Activated CD4-positive, alpha-beta T cell treated with anti-CD3 and anti-CD28 coated beads, Interleukin-2, amount 10 ng/mL, durations not matched to agents 24 days and 14 days (primary cell): ENCODE data around the gene CALY. TPM values are rescaled to one million over a fixed set of nuclear protein-coding genes. Genes with fewer than 3 reads are reported as not detected.
"Not testable (repeated sequence)": the region's sequence is repeated elsewhere in the genome, so short reads cannot be mapped to it uniquely, and the experiment has no call there.

Experiments
- DNase-seq: peaks from one replicate; pipeline ENCODE4 v3.0.0; 2022
- H3K27ac Mint-ChIP-seq: one replicate; pipeline ENCODE4 v1.8.0; 2022; ENCODE audit warnings: mild to moderate bottlenecking, mixed read lengths
- H3K27me3 Mint-ChIP-seq: one replicate; pipeline ENCODE4 v1.8.0; 2022; ENCODE audit warnings: mixed read lengths
- H3K36me3 Mint-ChIP-seq: one replicate; pipeline ENCODE4 v1.8.0; 2022; ENCODE audit warnings: low read depth, mild to moderate bottlenecking, mixed read lengths
- H3K4me1 Mint-ChIP-seq: one replicate; pipeline ENCODE4 v1.8.0; 2021; ENCODE audit warnings: mixed read lengths
- H3K4me3 Mint-ChIP-seq: one replicate; pipeline ENCODE4 v1.8.0; 2022; ENCODE audit warnings: mild to moderate bottlenecking, moderate library complexity, mixed read lengths
- H3K9me3 Mint-ChIP-seq: one replicate; pipeline ENCODE4 v1.8.0; 2021; ENCODE audit warnings: mixed read lengths
- intact Hi-C: fragments of 100-400 bp; cut with micrococcal nuclease; formaldehyde crosslinking; loops from one replicate; pipeline ENCODE4 v1.15.1; 2023
- total RNA-seq: library from RNA; stranded (reverse); gene quantifications from 2 replicates; pipeline ENCODE4 v1.2.3, GENCODE V29; 2022

CALY gene, protein sequence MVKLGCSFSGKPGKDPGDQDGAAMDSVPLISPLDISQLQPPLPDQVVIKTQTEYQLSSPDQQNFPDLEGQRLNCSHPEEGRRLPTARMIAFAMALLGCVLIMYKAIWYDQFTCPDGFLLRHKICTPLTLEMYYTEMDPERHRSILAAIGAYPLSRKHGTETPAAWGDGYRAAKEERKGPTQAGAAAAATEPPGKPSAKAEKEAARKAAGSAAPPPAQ
- not detected in 2 replicates for total RNA-seq

DNA sequence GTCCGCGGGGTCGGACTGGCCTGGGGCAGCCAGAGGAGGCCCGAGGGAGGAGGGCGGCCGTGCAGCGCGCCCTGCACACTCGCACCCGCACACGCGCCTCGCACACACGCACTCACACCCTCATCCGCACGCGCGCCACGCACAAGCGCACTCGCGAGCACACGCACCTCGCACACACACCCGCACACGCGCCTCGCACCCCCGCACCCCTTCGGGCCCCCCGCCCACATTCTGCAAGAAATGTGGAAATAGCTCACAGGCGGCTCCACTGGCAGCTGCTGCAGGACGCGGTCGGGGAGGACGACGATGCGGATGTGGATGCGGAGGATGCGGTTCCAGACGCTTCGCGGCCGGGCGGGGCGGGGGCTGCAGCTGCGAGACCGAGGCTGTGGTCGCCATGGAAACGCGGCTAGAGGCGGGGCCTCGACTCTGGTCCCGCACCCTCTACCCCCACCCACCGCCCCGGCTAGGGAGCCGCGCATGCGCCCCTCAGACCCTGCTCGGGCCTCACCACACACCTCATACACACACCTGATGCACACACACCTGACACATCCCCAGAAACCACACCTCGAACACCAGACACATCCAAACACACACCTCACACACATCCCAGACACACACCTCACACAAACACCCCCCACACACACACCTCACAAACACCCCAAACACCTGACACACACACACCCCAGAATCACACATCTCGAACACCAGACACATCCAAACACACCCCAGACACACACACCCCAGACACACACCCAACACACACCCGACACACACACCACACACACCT, at the start of gene CALY:
CALY (minus strand) TSS at position 320 of the 793 bp plus-strand sequence. CDS start 7,907 bp downstream, outside the sequence.
- Mint-ChIP-seq H3K4me1 (peaks cover 5% of the 10 kb centered on the region), H3K4me3 (peak within 1 kb of the TSS; percentile 63), H3K9me3 (no peaks in the 10 kb centered on the region), H3K27ac (no peak within 1 kb of the TSS), H3K36me3 (no peaks in the 10 kb centered on the region), H3K27me3 (peaks cover 28% of the 10 kb centered on the region)
- peak; percentile 94 for DNase-seq
- intact Hi-C loops: no loop called here

DNA sequence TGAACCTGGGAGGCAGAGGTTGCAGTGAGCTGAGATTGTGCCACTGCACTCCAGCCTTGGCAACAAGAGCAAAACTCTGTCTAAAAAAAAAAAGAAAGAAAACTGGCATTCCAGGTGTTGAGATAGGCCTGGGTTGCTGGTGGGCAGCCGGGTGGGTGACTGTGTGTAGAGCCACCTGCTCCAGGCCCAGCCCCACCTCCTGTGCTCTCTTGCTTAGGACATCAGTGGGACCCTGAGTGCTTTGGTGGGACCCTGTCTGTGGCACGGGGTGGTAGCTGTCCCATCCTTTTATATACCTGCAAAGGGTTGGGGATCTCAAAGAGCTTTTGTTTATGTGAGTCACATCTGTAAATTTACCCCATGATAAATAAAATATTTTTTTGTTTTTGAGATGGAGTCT, 48.5 kb upstream of the CALY start:
- intact Hi-C loops: no loop called here

DNA sequence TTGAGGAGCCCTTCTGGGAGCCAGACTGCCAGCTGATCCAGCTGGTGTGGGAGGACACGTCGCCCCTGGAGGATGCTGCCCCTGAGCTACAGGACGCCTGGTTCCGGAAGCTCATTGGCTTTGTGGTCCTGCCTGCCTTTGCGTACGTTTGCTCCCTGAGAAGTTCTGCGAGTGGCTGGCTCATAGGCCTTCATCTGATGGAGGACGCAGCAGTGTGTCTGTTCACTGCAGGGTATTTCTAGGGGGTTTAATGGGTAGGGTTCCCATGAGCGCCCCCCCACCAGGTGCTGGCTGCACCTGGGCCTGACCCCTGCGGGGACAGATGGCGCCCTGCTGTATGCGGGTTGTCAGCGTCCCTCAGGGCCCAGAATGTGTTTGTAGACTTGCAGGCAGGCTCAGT, 47.4 kb upstream of the CALY start:
- intact Hi-C loops: no loop called here
- Mint-ChIP-seq H3K4me3 (no peak overlapping the region), H3K4me1 (peaks cover 11% of the 10 kb centered on the region), H3K27me3 (no peaks in the 10 kb centered on the region), H3K9me3 (no peaks in the 10 kb centered on the region), H3K27ac (no peak overlapping the region), H3K36me3 (peaks cover 13% of the 10 kb centered on the region)
- DNase-seq: no peak

More for the DNA sequence above, 48.5 kb upstream of the CALY start:
- no peaks in the 10 kb centered on the region for H3K27me3 Mint-ChIP-seq
- DNase-seq: no peak
- no peaks in the 10 kb centered on the region for H3K9me3 Mint-ChIP-seq
- no peak overlapping the region for H3K27ac Mint-ChIP-seq
- no peak overlapping the region for H3K4me3 Mint-ChIP-seq
- H3K4me1 Mint-ChIP-seq: peaks cover 16% of the 10 kb centered on the region
- H3K36me3 Mint-ChIP-seq: peaks cover 13% of the 10 kb centered on the region

DNA sequence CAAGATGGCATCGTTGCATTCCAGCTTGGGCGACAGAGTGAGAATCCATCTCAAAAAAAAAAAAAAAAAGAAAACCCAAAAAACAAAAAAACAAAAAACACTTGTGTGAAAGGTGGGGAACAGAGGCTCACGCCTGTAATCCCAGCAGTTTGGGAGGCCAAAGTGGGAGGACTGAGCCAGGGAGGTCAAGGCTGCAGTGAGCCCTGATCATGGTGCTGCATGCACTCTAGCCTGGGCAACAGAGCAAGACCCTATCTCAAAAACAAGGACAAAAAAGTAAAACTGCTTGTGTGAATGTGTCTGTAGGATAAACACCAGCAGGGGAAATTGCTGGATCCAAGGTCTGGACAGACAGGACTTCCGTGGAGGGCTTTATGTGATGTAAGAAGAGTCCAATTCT, 46.9 kb upstream of the CALY start:
- Mint-ChIP-seq H3K4me3 (no peak overlapping the region), H3K9me3 (no peaks in the 10 kb centered on the region), H3K27ac (no peak overlapping the region), H3K27me3 (no peaks in the 10 kb centered on the region), H3K4me1 (peaks cover 6% of the 10 kb centered on the region), H3K36me3 (peaks cover 13% of the 10 kb centered on the region)
- no peak for DNase-seq
- intact Hi-C loops: no loop called here

DNA sequence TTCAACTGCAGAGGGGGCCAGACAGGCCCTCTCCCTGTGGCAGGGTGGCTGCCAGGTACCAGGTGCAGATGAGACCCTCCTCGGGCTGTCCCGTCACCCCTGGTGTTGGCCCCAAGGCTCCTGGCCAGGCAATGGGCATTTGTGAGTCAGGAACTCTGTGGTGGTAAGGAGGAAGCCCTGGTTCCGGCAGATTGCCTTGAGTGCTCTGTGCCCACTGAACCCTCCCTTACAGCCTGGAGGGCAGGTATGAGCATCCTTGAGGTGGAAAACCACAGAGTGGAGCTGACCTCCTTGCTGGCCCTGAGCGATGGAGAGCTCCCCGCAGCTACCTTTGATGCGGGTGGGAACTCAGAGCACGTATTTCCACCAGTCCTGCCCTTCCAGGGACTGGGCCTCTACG, 44.3 kb upstream of the CALY start:
- H3K4me1 Mint-ChIP-seq: peaks cover 2% of the 10 kb centered on the region
- intact Hi-C loops: no loop called here
- peaks cover 10% of the 10 kb centered on the region for H3K36me3 Mint-ChIP-seq
- peaks cover 3% of the 10 kb centered on the region for H3K27me3 Mint-ChIP-seq
- H3K27ac Mint-ChIP-seq: no peak overlapping the region
- DNase-seq: no peak
- H3K4me3 Mint-ChIP-seq: no peak overlapping the region
- H3K9me3 Mint-ChIP-seq: no peaks in the 10 kb centered on the region

DNA sequence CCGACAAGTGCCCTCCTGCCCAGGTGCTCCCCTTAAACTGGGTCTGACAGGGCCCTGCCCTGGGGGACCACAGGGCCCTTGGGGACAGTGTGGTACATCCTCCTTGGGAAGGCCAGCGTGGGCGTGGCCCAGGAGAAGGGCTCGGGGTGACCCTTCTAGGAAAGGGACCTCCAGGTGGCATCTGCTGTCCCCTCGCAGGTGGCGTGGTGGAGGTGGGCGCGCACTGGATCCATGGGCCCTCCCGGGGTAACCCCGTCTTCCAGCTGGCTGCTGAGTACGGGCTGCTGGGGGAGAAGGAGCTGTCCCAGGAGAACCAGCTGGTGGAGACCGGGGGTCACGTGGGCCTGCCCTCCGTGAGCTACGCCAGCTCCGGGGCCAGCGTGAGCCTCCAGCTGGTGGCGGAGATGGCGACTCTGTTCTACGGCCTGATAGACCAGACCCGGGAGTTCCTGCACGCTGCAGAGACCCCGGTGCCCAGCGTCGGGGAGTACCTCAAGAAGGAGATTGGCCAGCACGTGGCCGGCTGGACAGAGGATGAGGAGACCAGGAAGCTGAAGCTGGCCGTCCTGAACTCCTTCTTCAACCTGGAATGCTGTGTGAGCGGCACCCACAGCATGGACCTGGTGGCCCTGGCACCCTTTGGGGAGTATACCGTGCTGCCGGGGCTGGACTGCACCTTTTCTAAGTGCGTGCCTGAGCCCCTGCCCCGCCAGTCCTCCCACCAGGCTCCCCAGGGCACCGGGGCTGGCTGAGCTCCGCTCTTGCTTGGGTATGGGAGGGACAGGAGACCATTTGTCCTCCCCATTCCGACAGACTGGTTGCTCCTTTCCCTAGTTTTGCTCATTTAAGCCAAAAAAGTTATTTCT, 43.3 kb upstream of the CALY start:
- Mint-ChIP-seq H3K4me1 (peaks cover 2% of the 10 kb centered on the region), H3K27ac (no peak overlapping the region), H3K4me3 (peak overlapping the region; percentile 74), H3K9me3 (no peaks in the 10 kb centered on the region), H3K36me3 (peaks cover 10% of the 10 kb centered on the region), H3K27me3 (peaks cover 3% of the 10 kb centered on the region)
- peak; percentile 66 for DNase-seq
- intact Hi-C loops: loop anchor here (1.0 to 10.0 kb wide), 4 partner anchors 10 to 1195 kb away; partner anchors contain the start of gene DPYSL4

DNA sequence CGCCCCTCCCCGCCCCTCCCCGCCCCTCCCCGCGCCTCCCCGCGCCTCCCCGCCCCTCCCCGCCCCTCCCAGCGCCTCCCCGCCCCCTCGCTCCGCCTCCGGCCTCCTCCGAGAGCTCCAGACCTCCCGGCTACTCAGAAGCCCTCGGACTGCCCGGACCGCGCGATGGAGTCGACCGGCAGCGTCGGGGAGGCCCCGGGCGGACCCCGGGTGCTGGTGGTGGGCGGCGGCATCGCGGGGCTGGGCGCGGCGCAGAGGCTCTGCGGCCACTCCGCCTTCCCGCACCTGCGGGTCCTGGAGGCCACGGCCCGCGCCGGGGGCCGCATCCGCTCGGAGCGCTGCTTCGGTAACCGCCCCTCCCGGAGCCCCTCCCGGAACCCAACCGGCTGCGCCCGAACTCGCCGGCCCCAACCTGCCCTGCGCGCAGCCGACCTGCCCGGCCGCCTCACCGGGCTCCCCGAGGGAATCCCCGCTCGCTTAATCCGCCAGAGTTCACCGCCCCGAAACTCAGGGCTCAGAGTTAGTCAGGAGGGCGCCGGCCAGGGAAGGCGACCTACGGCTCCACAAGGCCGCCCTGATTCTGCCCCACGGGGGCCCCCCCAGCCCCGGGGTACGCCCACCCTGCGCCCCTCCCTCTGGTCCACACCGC, 42.6 kb upstream of the CALY start, which contains the start of gene PAOX:
PAOX (plus strand) TSS at position 111 of the 649 bp plus-strand sequence; CDS start at position 166, 55 bp downstream.
- Mint-ChIP-seq H3K27me3 (peaks cover 3% of the 10 kb centered on the region), H3K36me3 (peaks cover 7% of the 10 kb centered on the region), H3K4me1 (peaks cover 4% of the 10 kb centered on the region), H3K4me3 (peak within 1 kb of the TSS; percentile 80), H3K27ac (peak within 1 kb of the TSS; percentile 51), H3K9me3 (no peaks in the 10 kb centered on the region)
- DNase-seq: peak; percentile 90
- intact Hi-C loops: loop anchor here (1.0 to 10.0 kb wide), 4 partner anchors 11 to 1194 kb away; partner anchors contain the start of gene DPYSL4

DNA sequence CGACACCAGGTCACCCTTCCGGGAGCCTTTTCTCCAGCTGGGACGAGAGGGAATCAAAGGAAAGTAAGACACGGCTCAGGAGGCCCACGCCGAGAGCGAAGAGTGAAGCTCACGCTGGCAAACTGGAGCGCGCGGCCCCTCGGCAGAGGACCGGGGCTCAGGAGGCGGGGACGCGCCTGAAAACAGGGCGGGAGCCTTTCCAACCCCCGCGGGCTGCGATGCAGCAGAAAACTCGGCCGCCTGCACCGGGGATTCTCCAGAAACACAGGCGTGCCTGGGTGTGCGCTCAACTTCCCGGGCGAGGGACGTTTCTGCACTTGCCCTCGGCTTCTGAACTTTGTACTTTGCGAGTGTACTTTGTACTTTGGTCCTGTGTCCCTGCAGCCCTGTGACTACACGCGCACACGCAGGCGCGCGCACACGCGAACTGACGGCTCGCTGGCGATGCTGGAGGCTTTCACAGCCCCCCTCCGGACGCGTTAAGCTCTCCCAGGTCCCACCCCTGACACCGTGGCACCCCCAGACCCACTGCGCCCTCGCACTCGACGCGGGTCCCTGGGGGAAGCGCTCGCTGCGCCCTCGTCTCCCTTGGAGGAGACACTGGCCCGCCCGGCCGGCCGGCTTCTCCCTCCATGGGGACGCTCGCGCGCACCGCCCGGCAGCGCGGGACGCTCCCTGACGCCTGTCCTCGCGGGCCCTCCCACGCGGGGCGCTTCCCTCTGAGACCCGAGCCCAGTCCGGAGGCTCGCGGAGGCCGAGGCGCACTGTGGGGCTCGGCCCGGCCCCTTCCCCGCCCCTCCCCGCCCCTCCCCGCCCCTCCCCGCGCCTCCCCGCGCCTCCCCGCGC, 41.8 kb upstream of the CALY start:
- Mint-ChIP-seq H3K27ac (peak overlapping the region; percentile 51), H3K36me3 (peaks cover 4% of the 10 kb centered on the region), H3K27me3 (peaks cover 3% of the 10 kb centered on the region), H3K4me1 (peaks cover 7% of the 10 kb centered on the region), H3K9me3 (no peaks in the 10 kb centered on the region), H3K4me3 (peak overlapping the region; percentile 80)
- intact Hi-C loops: loop anchor here (1.0 to 10.0 kb wide), 6 partner anchors 12 to 1194 kb away; partner anchors contain the start of genes DPYSL4, FUOM and MTG1
- DNase-seq: peak; percentile 90

DNA sequence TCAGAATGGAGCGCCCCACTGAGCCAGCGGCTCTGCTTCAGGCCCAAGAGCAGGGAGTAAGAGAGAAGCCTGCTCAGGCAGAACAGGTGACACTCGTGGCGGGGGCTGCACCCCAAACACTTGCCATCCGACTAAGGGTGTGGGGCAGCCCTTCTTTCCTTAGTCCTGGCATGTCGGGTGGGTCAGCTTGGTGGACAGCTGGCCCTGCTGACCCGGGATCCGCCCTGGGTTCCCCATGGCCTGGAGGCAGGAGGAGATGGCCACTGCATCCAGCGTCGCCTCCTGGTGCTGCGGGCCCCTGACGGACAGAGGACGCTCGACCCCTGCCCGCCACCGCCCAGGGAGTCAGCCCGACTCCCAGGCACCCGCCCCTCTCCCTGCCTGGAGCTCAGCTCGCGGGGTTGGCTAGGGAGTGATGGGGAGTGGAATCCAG, 41.1 kb upstream of the CALY start:
- Mint-ChIP-seq H3K27ac (no peak overlapping the region), H3K4me3 (peak overlapping the region; percentile 80), H3K9me3 (no peaks in the 10 kb centered on the region), H3K4me1 (peaks cover 8% of the 10 kb centered on the region), H3K36me3 (peaks cover 6% of the 10 kb centered on the region), H3K27me3 (peaks cover 3% of the 10 kb centered on the region)
- intact Hi-C loops: loop anchor here (1.0 to 10.0 kb wide), 4 partner anchors 16 to 1193 kb away; partner anchors contain the start of genes DPYSL4, FUOM and MTG1
- DNase-seq: no peak

DNA sequence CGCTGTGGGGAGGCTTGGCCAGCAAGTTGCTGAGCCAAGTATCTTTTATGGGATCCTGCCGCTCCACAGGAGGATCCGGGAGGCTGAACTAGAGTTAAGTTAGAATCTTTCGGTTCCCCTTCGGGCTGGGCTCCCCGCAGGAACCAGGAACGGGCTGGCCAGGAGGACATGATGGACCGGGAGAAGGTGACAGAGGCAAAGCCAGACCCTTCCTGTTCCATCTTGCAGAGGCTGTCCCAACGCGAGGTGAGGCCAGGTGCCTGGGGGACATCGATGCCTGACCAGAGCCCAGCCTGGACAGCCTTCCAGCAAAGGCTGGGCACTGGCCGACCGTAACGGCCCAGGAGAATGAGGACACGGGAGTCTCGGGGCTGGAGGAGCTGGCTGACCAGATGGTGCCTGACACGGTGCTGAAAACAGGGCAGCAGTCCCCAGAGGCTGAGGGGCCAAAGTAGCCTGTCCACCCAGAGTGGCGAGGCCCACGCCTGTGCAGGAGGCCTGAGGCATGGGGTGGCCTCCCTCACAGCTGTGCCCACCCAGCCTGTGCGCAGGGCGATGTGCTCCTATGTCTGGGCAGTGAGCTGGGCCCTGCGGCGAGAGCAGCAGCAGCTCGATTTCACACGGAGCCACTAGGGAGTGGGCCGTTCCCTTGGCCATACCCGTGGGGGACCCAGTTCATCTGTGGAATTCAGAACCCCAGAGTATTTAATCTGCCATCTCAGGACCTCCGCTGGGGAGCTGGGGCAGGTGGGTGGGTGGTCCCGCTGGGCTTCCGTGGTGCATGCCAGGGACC, 40.5 kb upstream of the CALY start:
- no peaks in the 10 kb centered on the region for H3K9me3 Mint-ChIP-seq
- DNase-seq: no peak
- intact Hi-C loops: loop anchor here (5.0 to 10.0 kb wide), 2 partner anchors 115 to 1192 kb away; partner anchors contain the start of gene DPYSL4
- H3K27ac Mint-ChIP-seq: no peak overlapping the region
- peak overlapping the region; percentile 47 for H3K4me3 Mint-ChIP-seq
- peaks cover 8% of the 10 kb centered on the region for H3K4me1 Mint-ChIP-seq
- peaks cover 6% of the 10 kb centered on the region for H3K36me3 Mint-ChIP-seq
- peaks cover 3% of the 10 kb centered on the region for H3K27me3 Mint-ChIP-seq

DNA sequence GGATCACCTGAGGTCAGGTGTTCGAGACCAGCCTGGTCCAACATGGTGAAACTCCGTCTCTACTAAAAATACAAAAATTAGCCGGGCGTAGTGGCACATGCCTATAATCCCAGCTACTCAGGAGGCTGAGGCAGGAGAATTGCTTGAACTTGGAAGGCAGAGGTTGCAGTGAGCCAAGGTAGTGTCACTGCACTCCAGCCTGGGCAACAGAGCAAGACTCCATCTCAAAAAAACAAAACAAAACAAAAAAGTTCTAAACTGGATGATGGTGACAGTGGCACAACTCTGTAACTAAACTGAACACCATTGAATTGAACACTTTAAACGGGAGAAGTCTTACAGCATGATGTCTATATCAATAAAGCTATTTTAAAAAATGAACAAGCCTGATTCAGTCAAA, 39.5 kb upstream of the CALY start:
- H3K27ac Mint-ChIP-seq, H3K36me3 Mint-ChIP-seq: not testable (repeated sequence)
- peak overlapping the region; percentile 61 for H3K4me3 Mint-ChIP-seq

More for the DNA sequence above, 39.5 kb upstream of the CALY start:
- not testable (repeated sequence) for DNase-seq, H3K9me3 Mint-ChIP-seq, H3K27me3 Mint-ChIP-seq
- peaks cover 10% of the 10 kb centered on the region for H3K4me1 Mint-ChIP-seq
- intact Hi-C loops: loop anchor here (5.0 to 10.0 kb wide), 2 partner anchors 114 to 1191 kb away; partner anchors contain the start of gene DPYSL4
